HG03175 (cell line): Measurements from ENCODE around the gene JMJD1C.
"Not testable (repeated sequence)": the region's sequence is repeated elsewhere in the genome, so short reads cannot be mapped to it uniquely, and the experiment has no call there.

Experiments used
- ATAC-seq: cut with Tn5 transposase; IDR thresholded peaks from one replicate; pipeline ENCODE4 v1.9.1; 2021; ENCODE audit warnings: mild to moderate bottlenecking, moderate library complexity; ENCODE audit not compliant: unreplicated experiment

The JMJD1C gene

DNA sequence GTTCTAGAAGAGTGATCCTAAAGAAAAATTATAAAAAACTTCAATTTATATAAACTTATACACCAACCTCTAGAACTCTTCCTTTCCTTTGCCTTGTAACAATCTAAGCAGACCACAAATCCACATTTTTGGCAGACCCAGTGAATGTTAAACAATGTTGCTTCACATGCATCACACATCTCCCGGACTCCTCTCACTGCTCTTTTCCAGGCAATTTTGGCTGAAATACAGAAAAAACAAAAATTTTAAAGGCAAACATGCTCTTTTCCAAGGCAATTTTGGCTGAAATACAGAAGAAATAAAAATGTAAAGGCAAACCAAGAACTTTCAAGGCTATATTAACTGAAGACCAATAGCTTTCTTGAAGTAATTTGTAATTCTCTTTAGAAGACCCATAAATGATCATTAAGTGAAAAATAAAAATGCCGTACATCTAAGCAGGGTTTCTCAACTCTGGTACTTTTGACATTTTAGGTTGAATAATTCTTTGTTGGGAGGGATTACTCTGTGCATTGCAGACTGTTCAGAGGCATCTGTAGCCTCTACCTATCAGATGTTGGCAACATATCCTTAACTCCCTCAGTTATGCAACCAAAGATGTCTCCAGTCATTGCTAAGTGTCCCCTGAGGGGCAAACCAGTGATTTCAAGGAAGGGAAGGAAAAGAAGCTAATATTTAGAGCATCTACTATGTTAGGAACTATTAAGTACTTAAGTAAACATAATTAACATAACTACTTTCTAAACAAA lies 268.3 kb downstream of the JMJD1C start:
- no peak for ATAC-seq

DNA sequence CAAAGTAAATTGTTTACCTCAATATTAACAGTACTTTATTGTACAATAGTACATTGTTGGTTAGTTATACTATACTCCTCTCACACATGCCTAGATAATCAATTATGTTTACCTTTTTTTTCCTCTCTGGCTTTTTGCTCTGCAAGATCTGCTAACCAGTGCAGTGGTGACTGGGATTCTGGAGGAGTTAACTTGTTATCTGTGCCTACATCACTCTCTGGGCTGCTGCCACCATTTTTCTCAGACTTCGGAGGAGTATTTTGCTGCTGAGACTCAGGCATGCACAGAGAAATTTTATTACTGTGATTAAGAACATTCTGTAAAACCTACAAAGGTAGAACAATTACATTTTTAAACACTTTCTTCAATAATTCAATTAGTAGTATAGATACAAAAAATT lies 273.0 kb downstream of the JMJD1C start:
- ATAC-seq, result no peak

DNA sequence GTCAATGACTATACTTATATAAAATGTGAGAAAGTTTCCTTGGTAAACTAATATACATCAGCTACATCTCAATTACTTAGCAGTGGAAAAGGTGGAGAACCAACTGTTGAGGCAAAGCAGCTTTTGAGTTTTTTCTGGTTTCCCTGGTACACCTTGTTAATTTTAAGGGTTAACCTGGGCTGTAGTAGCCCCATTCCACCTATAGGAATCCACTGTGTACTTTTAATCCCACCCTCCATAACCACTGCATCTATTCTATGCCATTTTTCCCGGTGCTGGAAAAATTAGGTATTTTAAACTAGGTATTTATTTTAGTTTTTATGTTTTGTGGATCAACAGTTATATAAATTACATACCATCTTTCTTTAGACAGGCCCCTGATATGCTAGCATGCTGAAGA lies 290.2 kb downstream of the JMJD1C start:
- no peak for ATAC-seq

DNA sequence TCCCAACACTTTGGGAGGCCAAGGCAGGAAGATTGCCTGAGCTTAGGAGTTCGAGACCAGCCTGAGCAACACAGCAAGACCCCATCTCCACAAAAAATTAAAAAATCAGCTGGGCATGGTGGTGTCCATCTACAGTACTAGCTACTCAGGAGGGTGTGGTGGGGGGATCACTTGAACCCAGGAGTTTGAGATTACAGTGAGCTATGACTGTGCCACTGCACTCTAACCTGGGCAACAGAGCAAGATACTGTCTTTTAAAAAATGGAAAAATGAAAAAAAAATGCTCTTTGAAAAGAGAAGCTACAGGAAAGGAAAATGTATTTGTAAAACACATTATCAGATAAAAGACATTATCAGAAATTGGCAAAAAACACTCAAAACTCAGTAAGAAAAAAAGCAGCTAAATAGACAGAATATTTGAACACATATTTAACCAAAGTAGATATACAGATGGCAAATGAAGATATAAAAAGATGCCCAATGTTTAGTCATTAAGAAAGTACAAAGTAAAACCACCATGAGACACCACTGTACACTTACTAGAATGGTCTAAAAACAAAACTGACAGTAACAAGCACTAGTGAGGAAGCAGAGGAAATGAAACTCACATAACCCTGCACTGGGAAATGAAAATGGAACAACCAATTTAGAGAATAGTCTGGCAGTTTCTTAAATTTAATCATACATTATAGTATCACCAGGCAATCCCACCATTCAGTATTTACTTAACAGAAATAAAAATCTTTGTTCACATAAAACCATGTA lies 292.1 kb downstream of the JMJD1C start:
- ATAC-seq, result peak; percentile 100

DNA sequence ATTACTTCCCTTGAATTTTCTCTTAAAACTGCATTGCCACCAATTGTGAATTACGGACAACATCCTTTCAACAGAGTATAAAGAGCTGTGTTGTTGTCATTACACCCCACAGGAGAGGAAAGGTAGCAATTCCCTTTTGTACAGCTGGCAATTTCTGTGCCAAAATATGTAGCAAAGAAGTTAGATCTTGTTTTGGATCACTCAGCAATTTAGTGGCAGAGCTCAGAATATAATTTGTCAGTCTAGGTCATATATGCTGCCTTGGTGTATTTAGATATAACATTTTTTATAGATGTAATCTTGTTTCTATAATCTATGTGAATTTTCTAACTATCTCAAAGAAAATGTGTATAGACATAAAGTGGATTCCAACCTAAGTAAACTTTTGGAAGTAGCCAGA lies 293.9 kb downstream of the JMJD1C start:
- ATAC-seq, result no peak

DNA sequence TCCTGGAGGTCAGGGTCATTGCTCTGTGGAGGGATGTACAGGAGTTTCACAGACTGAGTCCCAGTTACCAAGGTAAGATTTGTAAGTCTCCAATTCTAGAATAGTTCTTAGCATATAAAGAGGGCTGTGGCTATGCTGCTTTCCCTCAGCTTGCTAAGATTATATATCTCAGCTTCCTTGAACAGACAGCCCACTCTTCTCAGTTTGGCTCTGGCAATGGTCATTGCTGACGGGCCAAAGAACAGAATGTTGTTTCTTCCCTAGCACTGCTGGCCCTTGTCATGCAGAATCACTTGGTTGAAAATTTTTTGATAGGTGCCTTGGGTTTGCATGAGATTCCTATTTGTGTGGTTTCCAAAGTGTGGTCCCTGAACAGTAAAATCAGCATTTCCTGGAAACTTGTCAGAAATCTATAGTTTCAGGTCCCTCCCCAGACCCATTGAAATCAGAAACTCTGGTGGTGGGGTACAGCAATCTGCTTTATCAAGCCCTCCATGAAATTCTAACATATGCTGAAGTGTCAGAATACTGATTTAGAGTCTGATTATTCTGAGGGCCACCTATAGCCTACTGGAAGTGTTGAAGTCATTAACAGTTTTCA lies 294.4 kb downstream of the JMJD1C start:
- no peak for ATAC-seq

DNA sequence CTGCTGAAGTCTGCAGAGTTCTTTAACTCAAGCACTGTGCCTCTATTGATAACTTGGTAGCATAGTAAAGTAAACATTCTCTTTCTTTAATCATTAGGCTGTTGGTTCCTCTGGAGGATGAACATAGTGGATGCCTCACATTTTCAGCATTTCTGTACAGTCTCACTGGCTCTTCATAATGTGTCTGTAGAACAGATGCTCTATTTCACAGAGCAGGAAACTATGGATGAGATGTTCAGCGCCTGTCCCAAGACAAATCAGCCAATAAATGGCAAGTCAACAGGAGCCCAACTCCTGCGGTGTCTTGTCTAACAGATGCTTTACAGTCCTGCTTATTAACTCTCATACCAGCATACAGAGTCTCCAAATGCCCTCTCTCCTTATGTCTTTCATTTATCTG lies 296.2 kb downstream of the JMJD1C start:
- ATAC-seq, result no peak

DNA sequence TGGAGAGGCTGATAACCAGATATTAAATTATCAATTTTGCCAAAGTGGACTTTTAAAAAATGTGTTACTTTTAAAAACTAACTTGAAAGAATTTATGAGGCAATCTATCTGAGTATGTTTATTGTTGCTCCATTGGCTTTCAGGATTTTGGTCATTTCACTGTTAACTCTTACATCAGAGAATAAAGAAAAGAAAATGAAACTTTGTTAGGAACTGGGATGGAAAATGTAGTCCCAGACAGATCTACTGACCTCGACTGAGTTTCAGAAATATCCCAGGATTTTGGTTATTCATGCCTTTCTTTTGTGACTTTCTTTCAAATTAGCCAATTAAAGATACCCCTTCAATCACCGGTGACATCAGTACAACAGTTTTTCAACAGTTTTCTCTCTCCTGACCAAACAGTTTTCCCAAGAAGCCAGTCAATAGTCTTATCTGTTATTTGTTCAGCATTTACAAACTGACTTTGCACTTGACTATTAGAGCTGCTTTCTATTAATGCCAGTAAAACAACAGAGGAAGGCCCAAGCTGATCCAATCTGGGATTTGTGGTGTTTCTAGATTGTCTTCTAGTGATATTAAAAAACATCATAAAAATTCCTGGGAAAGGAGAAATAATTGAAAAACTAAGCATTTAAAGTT lies 296.8 kb downstream of the JMJD1C start:
- ATAC-seq, result no peak

DNA sequence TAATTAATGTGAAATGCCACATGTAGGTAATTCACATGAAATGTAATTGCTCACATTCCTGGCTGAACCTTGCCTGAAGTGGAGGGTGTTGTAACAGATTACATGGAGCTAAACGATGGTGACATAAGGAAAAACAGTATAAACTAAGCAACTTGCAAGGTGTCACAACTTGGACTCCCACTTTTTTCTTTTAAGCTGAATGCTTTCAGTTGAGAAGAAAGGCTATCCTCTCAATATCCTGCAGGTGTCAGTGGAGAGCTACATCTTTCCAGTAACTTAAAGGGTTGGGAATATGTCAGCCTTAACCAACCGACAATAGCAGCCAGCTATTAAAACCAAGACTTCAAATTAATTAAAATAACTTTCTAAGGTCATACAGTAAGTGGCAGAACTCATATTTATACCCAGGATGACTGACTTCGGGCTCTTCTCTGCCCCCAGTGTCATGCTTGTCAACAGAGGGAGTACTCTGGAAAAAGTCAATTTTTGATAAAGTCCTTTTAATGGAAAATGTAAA lies 299.0 kb downstream of the JMJD1C start:
- ATAC-seq, result peak; percentile 58

DNA sequence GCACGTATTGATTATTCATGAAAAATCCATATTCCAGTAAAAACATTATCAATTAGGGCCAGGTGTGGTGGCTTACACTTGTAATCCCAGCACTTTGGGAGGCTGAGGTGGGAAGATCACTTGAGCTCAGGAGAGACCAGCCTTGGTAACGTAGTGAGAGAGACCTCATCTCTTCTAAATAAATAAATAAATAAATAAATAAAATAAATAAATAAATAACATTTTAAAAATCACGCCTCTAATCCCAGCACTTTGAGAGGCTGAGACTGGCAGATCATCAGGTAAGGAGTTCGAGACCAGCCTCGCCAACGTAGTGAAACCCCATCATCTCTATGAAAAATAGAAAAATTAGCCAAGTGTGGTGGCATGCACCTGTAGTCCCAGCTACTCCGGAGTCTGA lies 300.5 kb downstream of the JMJD1C start:
- ATAC-seq, result no peak

DNA sequence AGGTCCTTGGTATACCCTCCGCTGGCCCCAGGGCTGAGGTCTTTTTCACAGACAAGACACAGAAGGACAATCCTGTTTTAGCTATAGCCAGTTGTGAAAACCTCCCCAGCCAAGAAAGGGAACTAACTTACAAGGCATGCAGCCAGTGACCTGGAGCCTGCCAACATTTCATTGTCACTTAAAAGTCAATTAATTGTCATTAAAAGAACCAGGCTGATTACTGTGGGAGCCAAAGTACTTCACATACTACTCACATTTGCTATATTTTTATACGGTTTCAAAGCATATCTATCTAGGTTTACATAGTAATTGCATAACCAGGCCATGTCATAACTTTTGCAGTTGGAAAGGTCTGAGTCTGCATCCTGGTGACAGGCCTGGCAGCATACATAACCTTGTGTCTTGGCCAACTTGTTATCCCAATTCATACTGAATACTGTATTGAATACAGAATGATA lies 301.6 kb downstream of the JMJD1C start:
- no peak for ATAC-seq

DNA sequence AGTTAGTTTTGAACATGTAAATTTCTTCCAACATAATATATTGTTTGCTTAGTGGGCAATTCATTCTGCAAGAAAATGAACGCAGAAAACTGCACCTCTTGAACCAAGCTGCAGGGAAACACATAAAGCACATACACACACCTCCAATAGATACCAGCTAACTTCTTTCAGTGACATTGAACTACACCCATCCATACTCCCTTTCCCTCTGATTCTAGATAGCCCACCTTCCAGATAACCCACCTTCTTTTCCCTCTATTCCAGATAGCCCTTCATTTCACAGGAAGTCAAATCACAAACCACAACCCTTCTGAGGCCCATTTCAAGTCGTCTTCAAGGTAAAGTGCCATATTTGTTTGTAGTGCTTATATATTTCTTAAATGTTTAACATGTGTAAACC lies 304.2 kb downstream of the JMJD1C start:
- no peak for ATAC-seq

DNA sequence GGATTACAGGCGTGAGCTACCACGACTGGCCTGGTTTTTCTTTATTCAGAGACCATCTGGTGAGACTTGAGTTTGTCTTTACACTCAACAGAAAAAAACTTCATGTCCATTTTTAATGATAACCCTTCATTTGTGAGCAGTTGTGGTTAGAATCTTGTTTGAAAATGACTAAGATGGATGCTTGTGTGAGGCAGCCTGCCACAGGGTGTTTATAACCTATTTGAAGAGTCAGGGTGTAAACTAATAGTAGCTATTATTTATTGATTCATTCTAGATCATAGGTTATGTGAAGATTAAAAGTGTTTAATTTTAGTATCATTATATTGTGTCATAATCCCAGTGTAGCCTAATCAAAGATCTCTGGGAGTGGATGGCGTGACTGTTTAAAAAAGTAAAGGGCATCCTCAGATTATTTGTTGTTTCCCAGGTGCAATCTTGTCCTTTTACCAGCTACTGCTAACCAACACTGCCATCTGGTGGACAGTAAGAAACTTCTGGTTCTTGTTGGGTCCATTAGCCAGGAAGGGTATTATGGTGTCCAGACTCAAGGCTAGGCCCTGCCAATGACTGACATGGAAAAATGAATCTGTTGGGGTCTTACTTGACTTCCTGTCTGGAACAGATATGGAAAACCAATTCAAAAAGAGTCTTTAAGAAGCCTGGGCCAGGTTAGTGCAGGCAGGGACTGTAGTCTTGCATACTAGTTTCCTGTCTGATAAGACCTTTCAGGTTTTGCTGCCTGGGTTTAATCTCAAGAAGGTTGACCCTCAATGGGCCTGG lies 307.7 kb downstream of the JMJD1C start:
- peak; percentile 75 for ATAC-seq

DNA sequence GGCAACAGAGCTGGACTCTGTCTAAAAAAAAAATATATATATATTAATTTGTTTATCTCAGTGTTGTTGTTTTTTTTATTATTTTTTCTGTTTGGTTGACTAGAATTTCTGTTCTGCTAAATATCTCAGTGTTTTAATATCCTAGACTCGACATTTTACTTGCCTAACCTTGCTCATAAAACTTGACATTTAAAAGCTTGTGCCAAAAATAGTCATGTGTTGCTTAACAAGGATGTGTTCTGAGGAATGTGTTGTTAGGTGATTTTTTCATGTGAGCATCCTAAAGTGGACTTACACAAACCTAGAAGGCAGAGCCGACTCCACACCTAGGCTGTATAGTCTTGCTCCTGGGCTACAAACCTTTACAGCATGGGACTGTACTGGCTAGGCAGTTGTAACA lies 309.5 kb downstream of the JMJD1C start:
- no peak for ATAC-seq

DNA sequence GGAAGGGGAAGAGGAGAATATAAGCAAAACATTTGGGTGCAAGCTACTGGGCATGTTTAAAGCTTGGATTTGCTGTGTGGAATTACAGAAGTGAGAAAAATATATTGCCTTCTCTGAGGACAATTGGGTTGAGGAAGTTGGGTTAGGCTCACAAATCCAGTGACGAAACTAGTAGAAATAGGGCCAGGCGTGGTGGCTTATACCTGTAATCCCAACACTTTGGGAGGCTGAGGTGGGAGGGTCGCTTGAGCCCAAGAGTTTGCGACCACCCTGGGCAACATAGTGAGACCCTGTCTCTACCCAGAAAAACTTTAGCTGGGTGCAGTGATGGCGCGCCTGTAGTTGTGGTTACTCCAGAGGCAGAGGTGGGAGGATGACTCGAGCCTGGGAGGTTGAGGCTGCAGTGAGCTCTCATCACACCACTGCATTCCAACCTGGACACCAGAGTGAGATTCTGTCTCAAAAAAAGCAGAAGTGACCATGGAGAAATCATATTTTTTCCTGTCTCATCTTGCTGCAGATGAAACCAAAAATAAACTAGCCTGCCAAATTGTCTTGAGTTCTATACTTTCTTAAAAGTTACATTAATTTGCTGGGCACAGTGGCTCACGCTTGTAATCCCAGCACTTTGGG lies 310.3 kb downstream of the JMJD1C start:
- ATAC-seq, result no peak

DNA sequence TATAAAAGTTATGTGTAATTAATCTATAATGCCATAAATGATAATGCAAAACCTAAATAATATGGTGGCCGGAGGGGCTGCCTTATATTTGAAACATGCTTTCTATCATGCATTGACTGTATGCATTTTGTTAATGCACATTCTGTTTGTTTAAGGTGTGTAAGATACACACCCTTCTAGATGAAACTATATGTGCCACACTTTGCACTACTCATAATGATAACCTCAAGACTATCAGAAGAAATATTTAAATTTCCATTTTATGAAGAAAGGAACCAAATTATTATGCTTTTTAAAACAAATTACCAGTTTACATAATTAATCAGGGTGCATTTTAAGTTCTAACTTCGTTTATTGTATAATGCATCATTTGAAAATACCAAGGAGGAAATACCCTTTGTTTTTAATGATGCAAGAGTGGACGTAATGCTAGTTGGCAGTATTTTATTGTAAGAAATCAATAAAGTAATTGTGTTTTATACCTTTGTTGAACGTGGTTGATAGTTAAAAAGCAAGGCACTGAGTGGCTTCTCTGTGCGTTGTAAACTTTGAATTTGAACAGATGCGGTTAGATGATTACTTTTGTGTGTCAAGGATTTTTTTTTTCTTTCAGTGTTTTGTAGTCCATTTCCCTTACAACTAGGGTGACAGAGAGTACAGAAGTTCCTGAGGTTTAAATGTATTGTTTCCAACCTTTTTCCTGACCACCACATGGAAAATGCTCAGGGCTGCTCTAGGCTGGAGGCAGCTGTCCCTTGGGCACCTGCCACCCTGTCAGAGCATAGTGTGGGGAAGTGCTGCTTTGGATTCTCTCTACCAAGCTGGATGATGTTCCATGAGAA lies 311.0 kb downstream of the JMJD1C start:
- no peak for ATAC-seq

DNA sequence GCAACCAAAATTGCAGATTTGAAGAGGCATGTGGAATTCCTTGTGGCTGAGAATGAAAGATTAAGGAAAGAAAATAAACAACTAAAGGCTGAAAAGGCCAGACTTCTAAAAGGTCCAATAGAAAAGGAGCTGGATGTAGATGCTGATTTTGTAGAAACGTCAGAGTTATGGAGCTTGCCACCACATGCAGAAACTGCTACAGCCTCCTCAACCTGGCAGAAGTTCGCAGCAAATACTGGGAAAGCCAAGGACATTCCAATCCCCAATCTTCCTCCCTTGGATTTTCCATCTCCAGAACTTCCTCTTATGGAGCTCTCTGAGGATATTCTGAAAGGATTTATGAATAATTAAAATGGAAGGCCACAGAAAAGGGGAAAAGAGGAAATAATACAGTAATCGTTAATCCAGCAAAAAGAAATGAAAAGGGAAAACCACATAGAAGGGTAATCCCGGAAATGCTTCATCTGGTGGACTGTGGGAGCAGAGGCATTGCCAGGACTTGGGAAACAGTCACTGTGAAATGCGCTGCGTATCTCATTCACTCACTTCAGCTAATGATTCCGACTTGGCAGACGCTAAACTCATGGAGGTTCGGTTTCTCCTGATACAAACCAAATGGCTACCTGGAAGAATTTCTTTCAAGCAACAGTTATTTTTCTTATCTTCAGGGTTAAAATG lies 311.8 kb downstream of the JMJD1C start:
- ATAC-seq, result not testable (repeated sequence)

DNA sequence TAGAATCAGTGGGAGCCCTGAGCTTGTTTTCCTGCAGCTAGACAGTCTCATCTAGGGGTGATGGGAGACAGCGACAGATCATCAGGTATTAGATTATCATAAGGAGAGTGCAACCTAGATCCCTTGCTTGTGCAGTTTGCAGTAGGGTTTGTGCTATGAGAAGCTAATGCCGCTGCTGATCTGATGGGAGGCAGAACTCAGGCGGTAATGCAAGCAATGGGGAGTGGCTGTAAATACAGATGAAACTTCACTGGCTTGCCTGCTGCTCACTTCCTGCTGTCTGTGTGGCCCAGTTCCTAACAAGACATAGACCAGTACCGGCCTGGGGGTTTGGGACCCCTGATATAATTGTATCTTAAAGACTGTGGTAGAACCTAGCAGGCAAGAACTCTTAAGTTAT lies 315.0 kb downstream of the JMJD1C start:
- no peak for ATAC-seq

DNA sequence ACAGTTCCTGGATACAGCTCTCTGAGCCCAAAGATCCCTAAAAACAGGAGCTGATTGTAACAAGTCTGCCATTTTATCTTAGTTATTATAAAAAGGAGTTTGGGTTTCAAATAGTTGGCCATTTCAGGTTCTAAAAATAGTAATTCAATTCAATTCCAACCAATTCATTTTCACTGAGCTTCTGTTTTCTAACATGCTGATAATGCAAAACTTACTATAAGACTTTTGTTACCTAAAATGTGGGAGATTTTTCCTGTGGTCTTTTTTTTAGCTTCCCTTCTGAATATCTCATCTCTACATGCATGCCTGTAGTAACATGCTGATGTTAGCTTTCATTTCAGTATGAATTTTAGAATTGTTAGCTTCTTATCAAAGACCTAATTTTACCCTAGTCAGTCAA lies 319.3 kb downstream of the JMJD1C start:
- ATAC-seq, result no peak
